Calu3 (cell line): ENCODE results near the gene CTSW. TPM values are rescaled to one million over a fixed set of nuclear protein-coding genes. Genes with fewer than 3 reads are reported as not detected.

ENCODE experiments used
- BruUV-seq: library from RNA; stranded (reverse); fragments of 400-500 nt; replicated peaks from 2 replicates; lab custom pipeline; 2021; lab: Mats Ljungman, UMichigan
- CTCF ChIA-PET: fragments of 300-600 bp; sonication (Branson Sonifier 250); formaldehyde crosslinking; loops from one replicate; lab custom pipeline; 2022; ENCODE audit warnings: antibody characterized with exemption; lab: Charles Lee
- DNase-seq: peaks from one replicate; pipeline ENCODE4 v3.0.0; 2022
- H3K27ac Mint-ChIP-seq: one replicate; pipeline ENCODE4 v1.8.0; 2022; ENCODE audit warnings: mixed read lengths; ENCODE audit not compliant: unreplicated experiment
- H3K27me3 Mint-ChIP-seq: one replicate; pipeline ENCODE4 v1.8.0; 2022; ENCODE audit warnings: mixed read lengths; ENCODE audit not compliant: unreplicated experiment
- H3K36me3 Mint-ChIP-seq: one replicate; pipeline ENCODE4 v1.8.0; 2022; ENCODE audit warnings: mild to moderate bottlenecking, moderate library complexity, mixed read lengths; ENCODE audit not compliant: insufficient read depth, unreplicated experiment
- H3K4me1 Mint-ChIP-seq: one replicate; pipeline ENCODE4 v1.8.0; 2022; ENCODE audit warnings: mild to moderate bottlenecking, low read depth, mixed read lengths; ENCODE audit not compliant: unreplicated experiment
- H3K4me3 Mint-ChIP-seq: one replicate; pipeline ENCODE4 v1.8.0; 2022; ENCODE audit warnings: mild to moderate bottlenecking, low read depth, moderate library complexity, mixed read lengths; ENCODE audit not compliant: unreplicated experiment
- H3K9me3 Mint-ChIP-seq: one replicate; pipeline ENCODE4 v1.8.0; 2022; ENCODE audit warnings: low read depth, mixed read lengths; ENCODE audit not compliant: unreplicated experiment
- intact Hi-C: fragments of 100-400 bp; cut with micrococcal nuclease; formaldehyde crosslinking; loops from one replicate; pipeline ENCODE4 v1.10.0; 2022; ENCODE audit not compliant: unreplicated experiment
- total RNA-seq: library from RNA; stranded (reverse); gene quantifications from 2 replicates; pipeline ENCODE4 v1.2.3, GENCODE V29; 2022
- TF ChIP-seq, protein P1 (sequence below): fragments of 200-600 bp; IDR thresholded peaks from one replicate; pipeline ENCODE4 v1.8.0; 2022; ENCODE audit warnings: antibody characterized with exemption; ENCODE audit not compliant: unreplicated experiment

The CTSW gene
- total RNA-seq, 1 experiment from 2014 or later = not detected

DNA sequence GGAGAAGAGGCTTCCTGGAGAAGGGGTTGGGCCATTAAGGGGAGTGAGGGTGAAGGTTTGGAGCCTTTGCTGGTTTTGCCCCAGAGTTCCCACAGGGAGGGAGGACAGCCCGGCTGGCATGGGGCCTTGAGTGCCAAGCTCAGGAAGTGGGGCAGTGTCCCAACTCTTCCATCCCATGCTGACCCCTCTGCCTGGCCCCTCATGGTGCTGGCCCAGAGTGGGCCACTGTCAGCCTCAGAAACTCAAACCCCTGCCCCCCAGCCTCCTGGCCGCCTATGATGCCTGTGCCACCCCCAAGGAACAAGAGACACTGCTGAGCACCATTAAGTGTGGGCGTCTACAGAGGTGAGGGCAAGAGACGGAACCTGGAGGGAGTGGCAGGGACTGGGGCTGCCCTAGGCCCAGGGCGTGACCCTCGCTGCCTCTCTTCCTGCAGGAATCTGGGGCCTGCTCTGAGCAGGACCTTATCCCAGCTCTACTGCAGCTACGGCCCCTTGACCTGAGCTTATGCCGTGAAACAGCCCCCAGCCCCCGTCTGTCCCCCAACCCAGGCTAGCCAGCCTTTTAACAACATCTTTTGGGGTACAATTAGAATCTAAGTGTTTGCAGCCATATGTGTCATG is 14.0 kb upstream of the CTSW start:
- no peaks in the 10 kb centered on the region for H3K9me3 Mint-ChIP-seq
- no peak overlapping the region for H3K27ac Mint-ChIP-seq
- CTCF ChIA-PET = no interaction called here
- H3K4me3 Mint-ChIP-seq = no peak overlapping the region
- no peak for DNase-seq
- TF ChIP-seq, protein P1, sequence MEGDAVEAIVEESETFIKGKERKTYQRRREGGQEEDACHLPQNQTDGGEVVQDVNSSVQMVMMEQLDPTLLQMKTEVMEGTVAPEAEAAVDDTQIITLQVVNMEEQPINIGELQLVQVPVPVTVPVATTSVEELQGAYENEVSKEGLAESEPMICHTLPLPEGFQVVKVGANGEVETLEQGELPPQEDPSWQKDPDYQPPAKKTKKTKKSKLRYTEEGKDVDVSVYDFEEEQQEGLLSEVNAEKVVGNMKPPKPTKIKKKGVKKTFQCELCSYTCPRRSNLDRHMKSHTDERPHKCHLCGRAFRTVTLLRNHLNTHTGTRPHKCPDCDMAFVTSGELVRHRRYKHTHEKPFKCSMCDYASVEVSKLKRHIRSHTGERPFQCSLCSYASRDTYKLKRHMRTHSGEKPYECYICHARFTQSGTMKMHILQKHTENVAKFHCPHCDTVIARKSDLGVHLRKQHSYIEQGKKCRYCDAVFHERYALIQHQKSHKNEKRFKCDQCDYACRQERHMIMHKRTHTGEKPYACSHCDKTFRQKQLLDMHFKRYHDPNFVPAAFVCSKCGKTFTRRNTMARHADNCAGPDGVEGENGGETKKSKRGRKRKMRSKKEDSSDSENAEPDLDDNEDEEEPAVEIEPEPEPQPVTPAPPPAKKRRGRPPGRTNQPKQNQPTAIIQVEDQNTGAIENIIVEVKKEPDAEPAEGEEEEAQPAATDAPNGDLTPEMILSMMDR = no peak
- BruUV-seq = no TSS peak
- no peaks in the 10 kb centered on the region for H3K4me1 Mint-ChIP-seq
- peaks cover 15% of the 10 kb centered on the region for H3K27me3 Mint-ChIP-seq
- intact Hi-C loops = no loop called here
- peaks cover 62% of the 10 kb centered on the region for H3K36me3 Mint-ChIP-seq

- Mint-ChIP-seq H3K4me3 (no peak overlapping the region), H3K9me3 (no peaks in the 10 kb centered on the region), H3K27ac (no peak overlapping the region), H3K36me3 (peaks cover 52% of the 10 kb centered on the region), H3K4me1 (no peaks in the 10 kb centered on the region), H3K27me3 (peaks cover 15% of the 10 kb centered on the region)
- no TSS peak for BruUV-seq
- no peak for DNase-seq
- intact Hi-C loops = no loop called here
- TF ChIP-seq, protein P1 = no peak
- CTCF ChIA-PET = no interaction called here
Observed at GRCh38 chr11:65866509-65867283, 12.9 kb upstream of the CTSW start.

DNA sequence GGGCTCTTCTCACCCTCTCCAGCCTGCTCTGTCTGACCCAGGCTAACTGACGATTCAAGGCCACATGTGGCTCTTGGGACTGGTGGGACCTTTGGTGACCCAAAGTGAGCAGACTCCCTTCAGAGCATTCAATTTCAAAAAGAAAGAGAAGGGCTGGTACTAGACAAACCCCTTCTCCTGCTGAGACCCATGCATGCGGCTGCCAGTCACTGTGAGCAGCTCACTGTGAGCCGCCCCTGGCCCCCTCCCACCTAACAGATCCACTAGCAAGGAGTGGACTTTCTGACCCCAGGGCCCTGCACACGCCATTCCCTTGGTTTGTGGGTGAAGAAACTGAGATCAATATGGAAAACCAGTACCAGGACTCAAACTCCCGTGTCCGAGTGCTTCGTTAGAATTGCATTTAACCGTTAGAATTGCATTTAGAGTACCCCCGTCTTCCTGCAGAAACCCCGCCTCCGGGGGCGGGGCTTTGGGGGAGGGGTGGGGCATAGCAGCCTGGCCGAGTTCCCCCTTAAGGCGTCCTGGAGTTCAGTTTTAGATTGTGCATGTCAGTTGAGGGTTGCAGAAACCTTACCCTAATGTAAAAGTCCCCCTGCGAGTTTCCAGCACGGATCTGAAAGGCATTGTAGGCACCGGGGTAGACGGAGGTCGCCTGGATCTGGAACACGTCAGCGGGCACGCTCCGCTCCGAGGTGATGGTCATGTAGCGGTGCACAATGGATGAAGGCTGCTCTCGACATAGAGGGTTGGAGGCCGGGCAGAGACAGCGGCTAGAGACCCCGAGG is 12.2 kb upstream of the CTSW start:
- H3K27ac Mint-ChIP-seq = no peak overlapping the region
- intact Hi-C loops = no loop called here
- H3K4me3 Mint-ChIP-seq = no peak overlapping the region
- CTCF ChIA-PET = no interaction called here
- no peak for DNase-seq
- peaks cover 17% of the 10 kb centered on the region for H3K27me3 Mint-ChIP-seq
- TF ChIP-seq, protein P1 = no peak
- BruUV-seq = no TSS peak
- H3K36me3 Mint-ChIP-seq = peaks cover 44% of the 10 kb centered on the region
- H3K4me1 Mint-ChIP-seq = no peaks in the 10 kb centered on the region
- H3K9me3 Mint-ChIP-seq = no peaks in the 10 kb centered on the region

DNA sequence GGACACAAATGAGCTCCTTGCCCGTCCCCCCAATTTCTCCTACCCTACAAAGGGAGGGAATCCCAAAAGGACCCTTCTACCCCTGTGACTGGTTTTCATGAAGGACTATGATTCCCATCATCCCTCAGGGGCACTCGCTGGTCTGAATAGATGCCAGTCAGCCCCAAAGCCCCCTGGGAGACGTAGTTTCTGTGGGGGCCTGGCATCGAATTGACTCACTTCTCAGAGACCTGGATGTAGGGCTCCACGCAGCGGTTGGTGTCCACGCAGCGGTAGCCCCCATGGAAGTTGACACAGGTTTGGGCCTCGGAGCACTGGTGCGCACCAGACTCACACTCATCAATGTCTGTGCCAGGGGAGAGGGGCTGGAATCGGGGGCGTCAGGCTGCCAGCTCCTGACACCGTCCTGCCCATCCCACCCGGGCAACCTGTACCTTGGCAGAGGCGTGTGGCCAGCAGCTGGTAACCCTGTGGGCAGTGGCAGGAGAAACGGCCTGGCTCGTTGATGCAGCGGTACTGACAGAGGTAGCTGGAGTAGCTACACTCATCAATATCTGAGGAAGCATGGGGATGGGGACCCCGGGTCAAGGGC is 11.5 kb upstream of the CTSW start:
- TF ChIP-seq, protein P1 = no peak
- no TSS peak for BruUV-seq
- H3K36me3 Mint-ChIP-seq = peaks cover 41% of the 10 kb centered on the region
- no peak for DNase-seq
- H3K27ac Mint-ChIP-seq = no peak overlapping the region
- peaks cover 6% of the 10 kb centered on the region for H3K4me1 Mint-ChIP-seq
- H3K27me3 Mint-ChIP-seq = peaks cover 24% of the 10 kb centered on the region
- no peak overlapping the region for H3K4me3 Mint-ChIP-seq
- intact Hi-C loops = no loop called here
- no peaks in the 10 kb centered on the region for H3K9me3 Mint-ChIP-seq
- CTCF ChIA-PET = no interaction called here
